Heart left ventricle (tissue), 13 donors: ENCODE data around the gene NSF.

Source experiments
- POLR2A ChIP-seq, 2 donors: fragments of 450-650 bp; IDR thresholded peaks; one replicate each; pipeline ENCODE4 v1.6.1; 2017; ENCODE audit warnings: antibody characterized with exemption in 2 of 2, mild to moderate bottlenecking in 2 of 2, moderate library complexity in 2 of 2
- TF ChIP-seq, protein P1 (sequence below), 12 donors: fragments of 200-600 bp; sonication (generic) in 4 of 12; IDR thresholded peaks; one replicate each; pipeline versions ENCODE4 v1.5.0 to v1.8.0; 2018 to 2022; ENCODE audit warnings: antibody characterized with exemption in 12 of 12, mild to moderate bottlenecking in 5 of 12
- donor health status: ischemic (EF 13 %, LVEDD 7.1; RV severe dilation, severe dysfunction).
- donor health status: DM: no; HTN: yes; CAD: no.
- donor health status: DM: no; HTN: no; CAD: no.
- donor health status: ischemic (EF 25% LVEDD 6.9; RV normal size, moderate dysfunction).
- donor health status: ischemic (EF 25% LVEDD 5.7; RV mildly dilated, moderate dysfunction).
- donor health status: ischemic (EF 35%, LVEDD 5.7; RV mildly dilated, moderate dysfunction).
- donor health status: nonischemic (EF 11% LVEDD 7.7; RV severe dilation, severe dysfunction).
- donor health status: DM: yes; HTN: yes; CAD: no.
- donor health status: PGD.
- donor health status: ischemic (EF 29% LVEDD 5.4; RV normal size, mild dysfunction).
- donor health status: nonischemic (EF 23%, LVEDD 6.1; RV moderate dilation, normal function).

DNA sequence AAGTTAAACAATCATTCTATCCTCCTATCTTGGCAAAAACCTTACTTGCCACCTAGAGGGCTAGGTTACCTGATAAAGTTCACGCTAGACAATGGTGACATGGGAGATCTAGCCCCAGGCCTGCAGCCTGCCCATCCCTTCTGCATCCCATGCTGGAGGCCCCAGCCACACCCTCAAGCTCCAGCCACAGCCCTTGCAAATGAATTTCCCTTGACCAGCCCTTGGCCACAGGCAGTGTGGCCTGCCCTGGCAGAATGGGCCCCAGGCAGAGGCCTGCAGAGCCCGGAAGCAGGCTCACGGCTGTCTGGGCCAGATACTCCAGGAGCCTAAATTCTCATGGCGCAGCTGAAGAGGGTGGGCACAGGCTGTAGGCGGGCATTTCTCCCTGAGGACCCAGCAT is 213.1 kb downstream of the NSF start:
- TF ChIP-seq, protein P1, sequence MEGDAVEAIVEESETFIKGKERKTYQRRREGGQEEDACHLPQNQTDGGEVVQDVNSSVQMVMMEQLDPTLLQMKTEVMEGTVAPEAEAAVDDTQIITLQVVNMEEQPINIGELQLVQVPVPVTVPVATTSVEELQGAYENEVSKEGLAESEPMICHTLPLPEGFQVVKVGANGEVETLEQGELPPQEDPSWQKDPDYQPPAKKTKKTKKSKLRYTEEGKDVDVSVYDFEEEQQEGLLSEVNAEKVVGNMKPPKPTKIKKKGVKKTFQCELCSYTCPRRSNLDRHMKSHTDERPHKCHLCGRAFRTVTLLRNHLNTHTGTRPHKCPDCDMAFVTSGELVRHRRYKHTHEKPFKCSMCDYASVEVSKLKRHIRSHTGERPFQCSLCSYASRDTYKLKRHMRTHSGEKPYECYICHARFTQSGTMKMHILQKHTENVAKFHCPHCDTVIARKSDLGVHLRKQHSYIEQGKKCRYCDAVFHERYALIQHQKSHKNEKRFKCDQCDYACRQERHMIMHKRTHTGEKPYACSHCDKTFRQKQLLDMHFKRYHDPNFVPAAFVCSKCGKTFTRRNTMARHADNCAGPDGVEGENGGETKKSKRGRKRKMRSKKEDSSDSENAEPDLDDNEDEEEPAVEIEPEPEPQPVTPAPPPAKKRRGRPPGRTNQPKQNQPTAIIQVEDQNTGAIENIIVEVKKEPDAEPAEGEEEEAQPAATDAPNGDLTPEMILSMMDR (IDR thresholded peaks at IDR 0.05), result no peak
- no peak for TF ChIP-seq POLR2A (IDR thresholded peaks at IDR 0.05)
